Endothelial cell of umbilical vein (primary cell): ENCODE measurements around the gene MLYCD. TPM values are rescaled to one million over a fixed set of nuclear protein-coding genes. Genes with fewer than 3 reads are reported as not detected.

Experiments
- BruUV-seq: library from RNA; stranded (reverse); fragments of 400-500 nt; replicated peaks from 2 replicates; lab custom pipeline; 2021; lab: Mats Ljungman, UMichigan
- CTCF ChIA-PET: fragments of 300-600, 350-600 bp; sonication (Branson Sonifier 250); formaldehyde crosslinking; loops from one replicate; lab custom pipeline; 2021; ENCODE audit warnings: antibody characterized with exemption, inconsistent platforms; lab: Charles Lee
- POLR2A ChIA-PET: fragments of 300-600, 350-600 bp; sonication (Branson Sonifier 250); formaldehyde crosslinking; loops from one replicate; lab custom pipeline; 2021; ENCODE audit warnings: antibody characterized with exemption, inconsistent platforms; lab: Charles Lee
- DNase-seq: peaks from one replicate; pipeline ENCODE4 v3.0.0-alpha.2; 2011; ENCODE audit warnings: low read depth, low spot score
- FAIRE-seq: peaks from 2 replicates; lab custom pipeline; 2011; peaks lifted over from hg19 to GRCh38; lab: Jason Lieb, UNC
- H2AFZ ChIP-seq: 2 replicates; pipeline ENCODE4 v1.6.0; 2012; ENCODE audit warnings: low read depth, low read length, control low read depth, inconsistent platforms
- H3K27ac ChIP-seq: 2 replicates; pipeline ENCODE4 v1.5.1; 2011; ENCODE audit warnings: low read depth, mild to moderate bottlenecking, control low read depth, low read length, moderate library complexity; ENCODE audit not compliant: insufficient read depth
- H3K27me3 ChIP-seq, 2 experiments: 2 replicates each; pipeline versions ENCODE4 v1.6.0 to v1.6.1; 2011; ENCODE audit warnings: low read length in 2 of 2, mixed read lengths in 1 of 2; ENCODE audit not compliant: control insufficient read depth in 2 of 2, insufficient read depth in 2 of 2
- H3K36me3 ChIP-seq, 2 experiments: 2 replicates in 1 of 2; 3 replicates in 1 of 2; pipeline ENCODE4 v1.5.1; 2011; ENCODE audit warnings: low read length in 2 of 2, mild to moderate bottlenecking in 1 of 2, moderate library complexity in 1 of 2; ENCODE audit not compliant: control insufficient read depth in 2 of 2, insufficient read depth in 2 of 2; ENCODE audit errors: extremely low read depth in 1 of 2
- H3K4me1 ChIP-seq: 3 replicates; pipeline ENCODE4 v1.5.1; 2011; ENCODE audit warnings: mild to moderate bottlenecking, low read length; ENCODE audit not compliant: control insufficient read depth, insufficient read depth; ENCODE audit errors: extremely low read depth
- H3K4me2 ChIP-seq: 2 replicates; pipeline ENCODE4 v1.6.1; 2011; ENCODE audit warnings: low read length, control low read depth, mixed read lengths; ENCODE audit not compliant: insufficient read depth
- H3K4me3 ChIP-seq, 3 experiments: fragments of 200-600 bp in 1 of 3; sonication (generic), shearing (Covaris generic) in 1 of 3; replicated peaks in 1 of 3; 2 replicates each; pipeline ENCODE4 v1.5.1; 2011 to 2016; ENCODE audit warnings: control low read depth in 3 of 3, low read length in 3 of 3, mild to moderate bottlenecking in 2 of 3, inconsistent platforms in 1 of 3, low read depth in 1 of 3, moderate library complexity in 1 of 3; ENCODE audit not compliant: insufficient read depth in 1 of 3
- H3K79me2 ChIP-seq: 2 replicates; pipeline ENCODE4 v1.6.0; 2012; ENCODE audit warnings: low read length, inconsistent platforms; ENCODE audit not compliant: control insufficient read depth, insufficient read depth
- H3K9ac ChIP-seq: replicated peaks from 2 replicates; pipeline ENCODE3; 2011; ENCODE audit warnings: low read length, control low read depth; ENCODE audit not compliant: insufficient read depth; ENCODE audit errors: extremely low read depth
- H3K9me1 ChIP-seq: replicated peaks from 3 replicates; pipeline ENCODE4 v1.6.0; 2011; ENCODE audit warnings: mild to moderate bottlenecking, low read length; ENCODE audit not compliant: control insufficient read depth, insufficient read depth; ENCODE audit errors: extremely low read depth
- H3K9me3 ChIP-seq: replicated peaks from 2 replicates; pipeline ENCODE4 v1.5.1; 2012; ENCODE audit warnings: low read length, inconsistent platforms; ENCODE audit not compliant: control insufficient read depth, insufficient read depth
- H4K20me1 ChIP-seq: replicated peaks from 2 replicates; pipeline ENCODE3; 2011; ENCODE audit warnings: mild to moderate bottlenecking, low read length; ENCODE audit not compliant: control insufficient read depth, insufficient read depth; ENCODE audit errors: extremely low read depth
- EZH2 ChIP-seq: IDR thresholded peaks from 2 replicates; pipeline ENCODE4 v1.6.1; 2012; ENCODE audit warnings: borderline replicate concordance, low read depth, mild to moderate bottlenecking, moderate library complexity, low read length, inconsistent platforms; ENCODE audit not compliant: severe bottlenecking
- FOS ChIP-seq: IDR thresholded peaks from 2 replicates; pipeline ENCODE4 v1.6.1; 2011; ENCODE audit warnings: mild to moderate bottlenecking, low read length, moderate library complexity, borderline replicate concordance; ENCODE audit not compliant: insufficient read depth
- JUN ChIP-seq: IDR thresholded peaks from 2 replicates; pipeline ENCODE4 v1.6.1; 2011; ENCODE audit warnings: borderline replicate concordance, low read depth; ENCODE audit not compliant: insufficient read length, insufficient read depth
- MAX ChIP-seq: IDR thresholded peaks from 2 replicates; pipeline ENCODE4 v1.6.1; 2011; ENCODE audit not compliant: insufficient read depth, insufficient read length
- MYC ChIP-seq: IDR thresholded peaks from one replicate; pipeline ENCODE4 v1.6.1; 2011; ENCODE audit warnings: mild to moderate bottlenecking, low read depth, low read length
- POLR2A ChIP-seq: IDR thresholded peaks from 2 replicates; pipeline ENCODE4 v1.6.1; 2012; ENCODE audit warnings: low read depth, mild to moderate bottlenecking, control low read depth, low read length
- dilution Hi-C: fragments of 300-500 bp; cut with MboI; formaldehyde crosslinking; loops from one replicate; pipeline ENCODE4 v1.15.0; 2019; ENCODE audit warnings: low sequenced_read_pairs; ENCODE audit not compliant: extremely low pct_ligation_motif_present
- intact Hi-C: fragments of 100-400 bp; cut with micrococcal nuclease; formaldehyde crosslinking; loops from one replicate; pipeline ENCODE4 v1.10.0; 2022
- polyA plus RNA-seq, 4 experiments: library from polyadenylated mRNA; depleted of rRNA in 3 of 4; stranded (reverse) in 3 of 4; unstranded in 1 of 4; fragments of >200 nt; gene quantifications; 2 replicates each; pipeline versions ENCODE4 v1.2.1 to v1.2.3, GENCODE V29; 2011 to 2012; ENCODE audit warnings: missing spikeins in 1 of 4
- total RNA-seq: library from RNA; stranded (reverse); gene quantifications from 2 replicates; pipeline ENCODE4 v1.2.3, GENCODE V29; 2021
- TF ChIP-seq, protein P1 (sequence below), 2 donors: IDR thresholded peaks; 1 replicate in 1 of 2; 2 replicates in 1 of 2; pipeline ENCODE4 v1.5.1; 2011; ENCODE audit warnings: low read length in 2 of 2, mild to moderate bottlenecking in 2 of 2, moderate library complexity in 2 of 2, control low read depth in 1 of 2, inconsistent platforms in 1 of 2, low read depth in 1 of 2; ENCODE audit not compliant: insufficient read depth in 1 of 2; ENCODE audit errors: extremely low read depth in 1 of 2

Gene MLYCD
- total and polyA plus RNA-seq, 2 donors (not counting 3 experiments of a cell fraction or from before 2014, with no cell fraction given), result 2.0 to 3.4 TPM

- no peak for TF ChIP-seq MYC
- TF ChIP-seq EZH2, result no peak
- no peak for TF ChIP-seq FOS
- TF ChIP-seq, protein P1, sequence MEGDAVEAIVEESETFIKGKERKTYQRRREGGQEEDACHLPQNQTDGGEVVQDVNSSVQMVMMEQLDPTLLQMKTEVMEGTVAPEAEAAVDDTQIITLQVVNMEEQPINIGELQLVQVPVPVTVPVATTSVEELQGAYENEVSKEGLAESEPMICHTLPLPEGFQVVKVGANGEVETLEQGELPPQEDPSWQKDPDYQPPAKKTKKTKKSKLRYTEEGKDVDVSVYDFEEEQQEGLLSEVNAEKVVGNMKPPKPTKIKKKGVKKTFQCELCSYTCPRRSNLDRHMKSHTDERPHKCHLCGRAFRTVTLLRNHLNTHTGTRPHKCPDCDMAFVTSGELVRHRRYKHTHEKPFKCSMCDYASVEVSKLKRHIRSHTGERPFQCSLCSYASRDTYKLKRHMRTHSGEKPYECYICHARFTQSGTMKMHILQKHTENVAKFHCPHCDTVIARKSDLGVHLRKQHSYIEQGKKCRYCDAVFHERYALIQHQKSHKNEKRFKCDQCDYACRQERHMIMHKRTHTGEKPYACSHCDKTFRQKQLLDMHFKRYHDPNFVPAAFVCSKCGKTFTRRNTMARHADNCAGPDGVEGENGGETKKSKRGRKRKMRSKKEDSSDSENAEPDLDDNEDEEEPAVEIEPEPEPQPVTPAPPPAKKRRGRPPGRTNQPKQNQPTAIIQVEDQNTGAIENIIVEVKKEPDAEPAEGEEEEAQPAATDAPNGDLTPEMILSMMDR (IDR thresholded peaks at IDR 0.05; ENCODE audit: extremely low read depth in 1 of 2, insufficient read depth in 1 of 2, low read depth in 1 of 2, low read length in 2 of 2), result peak; percentile 98
- TF ChIP-seq JUN, result no peak
- no peak for TF ChIP-seq MAX
- TF ChIP-seq POLR2A, result no peak
- peak overlapping the region; percentile 15 for H3K4me2 ChIP-seq
- H3K27me3 ChIP-seq, result no peaks in the 10 kb centered on the region
- H3K4me3 ChIP-seq, result no peak overlapping the region
- H3K9me1 ChIP-seq, result no peaks in the 10 kb centered on the region
- intact Hi-C loops, result loop anchor here (1.0 to 2.0 kb wide), 3 partner anchors 26 to 135 kb away; partner anchors contain the start of gene OSGIN1
- H3K27ac ChIP-seq, result no peak overlapping the region
- no TSS peak for BruUV-seq
- H3K4me1 ChIP-seq, result peaks cover 3% of the 10 kb centered on the region
- DNase-seq (peak; percentile 54), FAIRE-seq (peak; percentile 84)
- H3K9ac ChIP-seq, result no peak overlapping the region
- H3K9me3 ChIP-seq, result no peaks in the 10 kb centered on the region
- POLR2A ChIA-PET, result no interaction called here
- CTCF ChIA-PET, result interaction anchor here (0.8 to 3.1 kb wide), 14 partner anchors 9 to 260 kb away, joined by 3 to 14 read pairs (median 4); partner anchors contain the start of genes OSGIN1 and TAF1C
- dilution Hi-C loops, result no loop called here
- H3K36me3 ChIP-seq, result no peaks in the 10 kb centered on the region
- H3K79me2 ChIP-seq, result no peaks in the 10 kb centered on the region
- no peak overlapping the region for H2AFZ ChIP-seq
- no peaks in the 10 kb centered on the region for H4K20me1 ChIP-seq
These were observed 27.9 kb downstream of the MLYCD start for GRCh38 chr16:83926726-83927397.
